Caco-2 (cell line): Measurements from ENCODE around the gene MYO1E. TPM values are rescaled to one million over a fixed set of nuclear protein-coding genes. Genes with fewer than 3 reads are reported as not detected.
A peak's percentile ranks its signal among the peaks of the same experiment; 100 is the strongest.

Source experiments
- BruUV-seq: library from RNA; stranded (reverse); fragments of 400-500 nt; replicated peaks from 2 replicates; lab custom pipeline; 2021; lab: Mats Ljungman, UMichigan
- CTCF ChIA-PET: fragments of 300-600 bp; sonication (Branson Sonifier 250); formaldehyde crosslinking; loops from one replicate; lab custom pipeline; 2022; ENCODE audit warnings: antibody characterized with exemption; lab: Charles Lee
- POLR2A ChIA-PET: fragments of 300-600 bp; sonication (Branson Sonifier 250); formaldehyde crosslinking; loops from one replicate; lab custom pipeline; 2022; ENCODE audit warnings: antibody characterized with exemption; lab: Charles Lee
- DNase-seq, 2 experiments: peaks; one replicate each; pipeline versions ENCODE4 v3.0.0 to v3.0.0-alpha.2; 2020 to 2022
- H3K27me3 ChIP-seq: replicated peaks from 2 replicates; pipeline ENCODE4 v1.6.0; 2011; ENCODE audit warnings: low read length; ENCODE audit not compliant: control insufficient read depth, insufficient read depth
- H3K36me3 ChIP-seq: 2 replicates; pipeline ENCODE4 v1.5.1; 2011; ENCODE audit warnings: low read length; ENCODE audit not compliant: control insufficient read depth, insufficient read depth
- H3K4me1 ChIP-seq: fragments of 250-450 bp; sonication (Bioruptor Pico); 2 replicates; pipeline ENCODE4 v1.5.1; 2020; ENCODE audit warnings: mild to moderate bottlenecking
- H3K4me3 ChIP-seq: 2 replicates; pipeline ENCODE4 v1.5.1; 2011; ENCODE audit warnings: low read depth, mild to moderate bottlenecking, control low read depth, low read length
- H3K9me3 ChIP-seq: fragments of 250-450 bp; sonication (Bioruptor Pico); 2 replicates; pipeline ENCODE4 v1.5.1; 2020; ENCODE audit warnings: mild to moderate bottlenecking, moderate library complexity
- H3K27ac Mint-ChIP-seq: one replicate; pipeline ENCODE4 v1.8.0; 2022; ENCODE audit warnings: mixed read lengths; ENCODE audit not compliant: unreplicated experiment
- H3K27me3 Mint-ChIP-seq: one replicate; pipeline ENCODE4 v1.8.0; 2022; ENCODE audit warnings: mixed read lengths; ENCODE audit not compliant: insufficient read depth, unreplicated experiment
- H3K36me3 Mint-ChIP-seq: one replicate; pipeline ENCODE4 v1.8.0; 2022; ENCODE audit warnings: mild to moderate bottlenecking, mixed read lengths; ENCODE audit not compliant: insufficient read depth, unreplicated experiment
- H3K4me1 Mint-ChIP-seq: one replicate; pipeline ENCODE4 v1.8.0; 2022; ENCODE audit warnings: low read depth, mixed read lengths; ENCODE audit not compliant: unreplicated experiment
- H3K4me3 Mint-ChIP-seq: one replicate; pipeline ENCODE4 v1.8.0; 2022; ENCODE audit warnings: mild to moderate bottlenecking, moderate library complexity, mixed read lengths; ENCODE audit not compliant: unreplicated experiment
- H3K9me3 Mint-ChIP-seq: one replicate; pipeline ENCODE4 v1.8.0; 2022; ENCODE audit warnings: mixed read lengths; ENCODE audit not compliant: unreplicated experiment
- intact Hi-C: fragments of 100-400 bp; cut with micrococcal nuclease; formaldehyde crosslinking; loops from one replicate; pipeline ENCODE4 v1.10.0; 2022; ENCODE audit not compliant: unreplicated experiment
- total RNA-seq: library from RNA; stranded (reverse); gene quantifications from 2 replicates; pipeline ENCODE4 v1.2.3, GENCODE V29; 2022
- TF ChIP-seq, protein P1 (sequence below), 2 experiments: fragments of 200-600 bp in 1 of 2; IDR thresholded peaks; 1 replicate in 1 of 2; 2 replicates in 1 of 2; pipeline versions ENCODE4 v1.5.1 to v1.8.0; 2011 to 2022; ENCODE audit warnings: antibody characterized with exemption in 1 of 2, control low read depth in 1 of 2, inconsistent platforms in 1 of 2, low read depth in 1 of 2, low read length in 1 of 2, mild to moderate bottlenecking in 1 of 2, moderate library complexity in 1 of 2; ENCODE audit not compliant: insufficient read depth in 1 of 2, severe bottlenecking in 1 of 2, unreplicated experiment in 1 of 2

Gene MYO1E
- total RNA-seq, 1 experiment from 2014 or later = 187 TPM

DNA sequence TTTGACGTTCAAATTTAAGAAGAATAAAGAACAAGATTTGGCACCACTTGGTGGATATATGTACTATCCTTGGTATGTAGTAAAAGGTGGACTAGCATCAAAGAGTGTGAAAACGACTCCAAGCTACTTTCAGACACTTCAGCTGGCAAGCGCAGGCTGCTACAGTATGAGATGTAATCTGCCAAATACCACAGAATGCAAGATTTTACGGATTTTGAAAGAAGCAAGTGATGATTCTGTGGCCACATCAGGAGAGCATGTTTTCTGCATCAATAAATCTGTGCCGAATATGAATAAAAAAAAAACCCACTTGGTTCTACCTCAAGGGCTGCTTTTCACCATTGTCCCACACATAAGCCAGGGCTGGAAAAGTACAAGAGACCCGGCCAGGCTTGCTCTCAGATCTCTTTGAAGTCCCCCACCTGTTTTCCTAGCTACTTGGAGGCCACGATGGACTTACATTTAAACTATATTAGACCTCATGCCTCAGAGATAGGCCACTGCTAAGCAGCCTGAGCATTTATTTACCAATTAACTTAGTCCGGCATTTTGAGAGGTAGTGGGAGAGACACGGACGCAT is 37.4 kb downstream of the MYO1E start:
- Histone ChIP-seq H3K9me3 (no peaks in the 10 kb centered on the region), H3K36me3 (no peaks in the 10 kb centered on the region), H3K27me3 (no peaks in the 10 kb centered on the region), H3K4me3 (no peak overlapping the region), H3K4me1 (peaks cover 21% of the 10 kb centered on the region)
- Mint-ChIP-seq H3K27ac (no peak overlapping the region), H3K9me3 (no peaks in the 10 kb centered on the region), H3K4me1 (peaks cover 48% of the 10 kb centered on the region), H3K36me3 (peaks cover 24% of the 10 kb centered on the region), H3K27me3 (no peaks in the 10 kb centered on the region), H3K4me3 (no peak overlapping the region)
- POLR2A ChIA-PET = no interaction called here
- CTCF ChIA-PET = no interaction called here
- DNase-seq = no peak
- BruUV-seq = no TSS peak
- intact Hi-C loops = loop anchor here (5.0 kb wide), 1 partner anchor 78 kb away; no protein-coding TSS in a partner anchor
- TF ChIP-seq, protein P1, sequence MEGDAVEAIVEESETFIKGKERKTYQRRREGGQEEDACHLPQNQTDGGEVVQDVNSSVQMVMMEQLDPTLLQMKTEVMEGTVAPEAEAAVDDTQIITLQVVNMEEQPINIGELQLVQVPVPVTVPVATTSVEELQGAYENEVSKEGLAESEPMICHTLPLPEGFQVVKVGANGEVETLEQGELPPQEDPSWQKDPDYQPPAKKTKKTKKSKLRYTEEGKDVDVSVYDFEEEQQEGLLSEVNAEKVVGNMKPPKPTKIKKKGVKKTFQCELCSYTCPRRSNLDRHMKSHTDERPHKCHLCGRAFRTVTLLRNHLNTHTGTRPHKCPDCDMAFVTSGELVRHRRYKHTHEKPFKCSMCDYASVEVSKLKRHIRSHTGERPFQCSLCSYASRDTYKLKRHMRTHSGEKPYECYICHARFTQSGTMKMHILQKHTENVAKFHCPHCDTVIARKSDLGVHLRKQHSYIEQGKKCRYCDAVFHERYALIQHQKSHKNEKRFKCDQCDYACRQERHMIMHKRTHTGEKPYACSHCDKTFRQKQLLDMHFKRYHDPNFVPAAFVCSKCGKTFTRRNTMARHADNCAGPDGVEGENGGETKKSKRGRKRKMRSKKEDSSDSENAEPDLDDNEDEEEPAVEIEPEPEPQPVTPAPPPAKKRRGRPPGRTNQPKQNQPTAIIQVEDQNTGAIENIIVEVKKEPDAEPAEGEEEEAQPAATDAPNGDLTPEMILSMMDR (IDR thresholded peaks at IDR 0.05; ENCODE audit: insufficient read depth in 1 of 2, low read depth in 1 of 2, low read length in 1 of 2, severe bottlenecking in 1 of 2, unreplicated experiment in 1 of 2) = no peak

GRCh38 chr15:59334076-59334415 is 38.6 kb downstream of the MYO1E start:
- no peak for DNase-seq
- no peaks in the 10 kb centered on the region for H3K36me3 ChIP-seq
- no peak overlapping the region for H3K4me3 Mint-ChIP-seq
- H3K4me3 ChIP-seq = no peak overlapping the region
- no peaks in the 10 kb centered on the region for H3K27me3 Mint-ChIP-seq
- H3K36me3 Mint-ChIP-seq = peaks cover 24% of the 10 kb centered on the region
- no peaks in the 10 kb centered on the region for H3K9me3 ChIP-seq
- CTCF ChIA-PET = no interaction called here
- no peaks in the 10 kb centered on the region for H3K27me3 ChIP-seq
- TF ChIP-seq, protein P1 (IDR thresholded peaks at IDR 0.05; ENCODE audit: insufficient read depth in 1 of 2, low read depth in 1 of 2, low read length in 1 of 2, severe bottlenecking in 1 of 2, unreplicated experiment in 1 of 2) = no peak
- H3K9me3 Mint-ChIP-seq = no peaks in the 10 kb centered on the region
- peaks cover 41% of the 10 kb centered on the region for H3K4me1 Mint-ChIP-seq
- intact Hi-C loops = no loop called here
- BruUV-seq = no TSS peak
- peaks cover 30% of the 10 kb centered on the region for H3K4me1 ChIP-seq
- H3K27ac Mint-ChIP-seq = peak overlapping the region; percentile 13
- POLR2A ChIA-PET = no interaction called here

- H3K4me1 Mint-ChIP-seq = peaks cover 40% of the 10 kb centered on the region
- no TSS peak for BruUV-seq
- H3K9me3 ChIP-seq = no peaks in the 10 kb centered on the region
- H3K27me3 Mint-ChIP-seq = no peaks in the 10 kb centered on the region
- CTCF ChIA-PET = no interaction called here
- H3K27ac Mint-ChIP-seq = peak overlapping the region; percentile 13
- H3K27me3 ChIP-seq = no peaks in the 10 kb centered on the region
- no peaks in the 10 kb centered on the region for H3K36me3 ChIP-seq
- POLR2A ChIA-PET = no interaction called here
- no peaks in the 10 kb centered on the region for H3K9me3 Mint-ChIP-seq
- peaks cover 35% of the 10 kb centered on the region for H3K4me1 ChIP-seq
- no peak overlapping the region for H3K4me3 Mint-ChIP-seq
- H3K36me3 Mint-ChIP-seq = peaks cover 24% of the 10 kb centered on the region
- H3K4me3 ChIP-seq = no peak overlapping the region
- DNase-seq = no peak
- intact Hi-C loops = no loop called here
- TF ChIP-seq, protein P1 (IDR thresholded peaks at IDR 0.05; ENCODE audit: insufficient read depth in 1 of 2, low read depth in 1 of 2, low read length in 1 of 2, severe bottlenecking in 1 of 2, unreplicated experiment in 1 of 2) = no peak
Observed at GRCh38 chr15:59333401-59334075, 39.1 kb downstream of the MYO1E start.
